A549 (cell line): ENCODE results near the gene DUSP3. TPM values are rescaled to one million over a fixed set of nuclear protein-coding genes. Genes with fewer than 3 reads are reported as not detected.

Experiments
- ATAC-seq, 2 experiments: fragments of 200-7000 bp in 1 of 2; fragments of >200 bp in 1 of 2; cut with Nextera tagmentation in 1 of 2; cut with Tn5 transposase in 1 of 2; 3 replicates each; pipeline versions ENCODE4 v1.8.0 to v1.9.1; 2018 to 2020; ENCODE audit warnings: mild to moderate bottlenecking in 1 of 2, moderate library complexity in 1 of 2
- CTCF ChIA-PET: fragments of 300-600 bp; sonication (Branson Sonifier 250); formaldehyde crosslinking; extraction: SDS; loops from one replicate; lab custom pipeline; 2021; ENCODE audit warnings: antibody characterized with exemption, inconsistent platforms; lab: Yijun Ruan, JAX
- POLR2A ChIA-PET: fragments of 350-600 bp; formaldehyde crosslinking; extraction: SDS; loops from one replicate; lab custom pipeline; 2021; ENCODE audit warnings: antibody characterized with exemption, inconsistent platforms; lab: Yijun Ruan, JAX
- DNase-seq, 2 experiments: peaks; one replicate each; pipeline versions ENCODE4 v3.0.0 to v3.0.0-alpha.2; 2011 to 2016; ENCODE audit warnings: low read depth in 1 of 2, low spot score in 1 of 2
- FAIRE-seq: peaks from 2 replicates; lab custom pipeline; 2011; peaks lifted over from hg19 to GRCh38; lab: Jason Lieb, UNC
- H3K27ac ChIP-seq, 2 experiments: fragments of >200 bp; sonication (Bioruptor Twin); formaldehyde crosslinking; 3 replicates each; pipeline ENCODE4 v1.5.1; 2016 to 2017
- H3K4me1 ChIP-seq: fragments of >200 bp; sonication (Bioruptor Twin); formaldehyde crosslinking; 3 replicates; pipeline ENCODE4 v1.6.1; 2016
- H3K4me2 ChIP-seq: fragments of >200 bp; sonication (Bioruptor Twin); formaldehyde crosslinking; 3 replicates; pipeline ENCODE4 v1.6.1; 2016
- H3K4me3 ChIP-seq: fragments of >200 bp; sonication (Bioruptor Twin); formaldehyde crosslinking; 3 replicates; pipeline ENCODE4 v1.5.1; 2016
- H3K9me3 ChIP-seq: fragments of >200 bp; sonication (Bioruptor Twin); formaldehyde crosslinking; 3 replicates; pipeline ENCODE4 v1.6.1; 2016
- BHLHE40 ChIP-seq: IDR thresholded peaks from 2 replicates; pipeline ENCODE4 v1.6.1; 2012; ENCODE audit warnings: low read depth, low read length, inconsistent platforms
- CBX2 ChIP-seq: fragments of 200-600 bp; sonication (generic); IDR thresholded peaks from 2 replicates; pipeline ENCODE4 v1.6.1; 2016; ENCODE audit warnings: low read depth, mild to moderate bottlenecking, borderline replicate concordance
- CBX8 ChIP-seq: fragments of 200-600 bp; sonication (generic); IDR thresholded peaks from 2 replicates; pipeline ENCODE4 v1.6.1; 2016
- CHD2 ChIP-seq: fragments of 150-350 bp; IDR thresholded peaks from 2 replicates; pipeline ENCODE4 v1.6.1; 2014; ENCODE audit warnings: low read length; ENCODE audit not compliant: partially characterized antibody
- EHF ChIP-seq: fragments of 250-450 bp; sonication (Bioruptor Pico); IDR thresholded peaks from 2 replicates; pipeline ENCODE4 v1.5.0; 2020; ENCODE audit warnings: mild to moderate bottlenecking
- EHMT2 ChIP-seq: fragments of 200-600 bp; sonication (generic); IDR thresholded peaks from 2 replicates; pipeline ENCODE4 v1.6.1; 2016; ENCODE audit warnings: antibody characterized with exemption, low read depth, mild to moderate bottlenecking, moderate library complexity
- EP300 ChIP-seq, 2 experiments: fragments of >200 bp; sonication (Bioruptor Twin); formaldehyde crosslinking; IDR thresholded peaks; 2 replicates in 1 of 2; 3 replicates in 1 of 2; pipeline ENCODE4 v1.6.1; 2016 to 2017
- ESRRA ChIP-seq: fragments of 150-350 bp; IDR thresholded peaks from 2 replicates; pipeline ENCODE4 v1.6.1; 2014; ENCODE audit warnings: mild to moderate bottlenecking, low read length, borderline replicate concordance
- GATA3 ChIP-seq: IDR thresholded peaks from 2 replicates; pipeline ENCODE4 v1.6.1; 2012; ENCODE audit warnings: borderline replicate concordance
- HDAC2 ChIP-seq: fragments of 200-600 bp; sonication (generic); IDR thresholded peaks from 2 replicates; pipeline ENCODE4 v1.6.1; 2016
- HMGXB4 ChIP-seq: fragments of 250-450 bp; sonication (Bioruptor Pico); IDR thresholded peaks from 2 replicates; pipeline ENCODE4 v1.5.0; 2021; ENCODE audit warnings: mild to moderate bottlenecking, moderate library complexity, borderline replicate concordance
- HOXB13 ChIP-seq: fragments of 250-450 bp; sonication (Bioruptor Pico); IDR thresholded peaks from 2 replicates; pipeline ENCODE4 v1.5.0; 2020; ENCODE audit warnings: low read depth, mild to moderate bottlenecking, moderate library complexity
- HOXB5 ChIP-seq: fragments of 250-450 bp; sonication (Bioruptor Pico); IDR thresholded peaks from 2 replicates; pipeline ENCODE4 v1.5.0; 2020; ENCODE audit warnings: mild to moderate bottlenecking, moderate library complexity
- JUN ChIP-seq, 2 experiments: fragments of >200 bp; sonication (Bioruptor Twin); formaldehyde crosslinking; IDR thresholded peaks; 2 replicates in 1 of 2; 3 replicates in 1 of 2; pipeline ENCODE4 v1.6.1; 2016 to 2017
- MAFK ChIP-seq: fragments of 450-650 bp; IDR thresholded peaks from 2 replicates; pipeline ENCODE4 v1.6.1; 2014; ENCODE audit not compliant: partially characterized antibody
- NFE2L2 ChIP-seq: fragments of 150-350 bp; conservative IDR thresholded peaks from 2 replicates; pipeline ENCODE4 v1.6.1; 2014; ENCODE audit warnings: low read length
- NR3C1 ChIP-seq: fragments of >200 bp; sonication (Bioruptor Twin); formaldehyde crosslinking; IDR thresholded peaks from 3 replicates; pipeline ENCODE4 v1.6.1; 2017
- PHF8 ChIP-seq: fragments of 200-600 bp; sonication (generic); IDR thresholded peaks from 2 replicates; pipeline ENCODE4 v1.6.1; 2016; ENCODE audit warnings: low read depth, mild to moderate bottlenecking, antibody characterized with exemption, moderate library complexity, borderline replicate concordance
- POLR2AphosphoS2 ChIP-seq: conservative IDR thresholded peaks from 2 replicates; pipeline ENCODE4 v1.6.1; 2012; ENCODE audit warnings: low read length, improper control_type of control experiment, inconsistent platforms
- RAD21 ChIP-seq, 2 experiments: fragments of >200 bp in 1 of 2; sonication (Bioruptor Twin) in 1 of 2; formaldehyde crosslinking in 1 of 2; IDR thresholded peaks in 1 of 2; conservative IDR thresholded peaks in 1 of 2; 2 replicates in 1 of 2; 3 replicates in 1 of 2; pipeline ENCODE4 v1.6.1; 2012 to 2018; ENCODE audit warnings: inconsistent platforms in 1 of 2
- RARB ChIP-seq: fragments of 250-450 bp; sonication (Bioruptor Pico); IDR thresholded peaks from 2 replicates; pipeline ENCODE4 v1.8.0; 2021; ENCODE audit warnings: mild to moderate bottlenecking, moderate library complexity
- RCOR1 ChIP-seq: fragments of 150-350 bp; IDR thresholded peaks from 2 replicates; pipeline ENCODE4 v1.6.1; 2014; ENCODE audit warnings: antibody characterized with exemption, low read length, low read depth
- RFX5 ChIP-seq: fragments of 450-650 bp; IDR thresholded peaks from 2 replicates; pipeline ENCODE4 v1.7.1; 2014; ENCODE audit warnings: antibody characterized with exemption, mild to moderate bottlenecking, moderate library complexity
- SMC3 ChIP-seq: fragments of >200 bp; sonication (Bioruptor Twin); formaldehyde crosslinking; IDR thresholded peaks from 3 replicates; pipeline ENCODE4 v1.6.1; 2018; ENCODE audit warnings: inconsistent platforms
- SREBF2 ChIP-seq: fragments of 450-650 bp; IDR thresholded peaks from 2 replicates; pipeline ENCODE4 v1.6.1; 2014; ENCODE audit warnings: mild to moderate bottlenecking, moderate library complexity
- TFCP2L1 ChIP-seq: fragments of 250-450 bp; sonication (Bioruptor Pico); IDR thresholded peaks from 2 replicates; pipeline ENCODE4 v1.5.0; 2021; ENCODE audit warnings: mild to moderate bottlenecking
- ZC3H11A ChIP-seq: fragments of 450-650 bp; IDR thresholded peaks from 2 replicates; pipeline ENCODE4 v1.6.1; 2014; ENCODE audit warnings: antibody characterized with exemption, mild to moderate bottlenecking
- ZFP36 ChIP-seq: fragments of 450-650 bp; IDR thresholded peaks from 2 replicates; pipeline ENCODE4 v1.6.1; 2014; ENCODE audit warnings: borderline replicate concordance; ENCODE audit not compliant: partially characterized antibody
- ZNF302 ChIP-seq: fragments of 250-450 bp; sonication (Bioruptor Pico); IDR thresholded peaks from 2 replicates; pipeline ENCODE4 v1.9.0; 2021; ENCODE audit warnings: inconsistent platforms, mild to moderate bottlenecking, moderate library complexity
- ZSCAN20 ChIP-seq: fragments of 250-450 bp; sonication (Bioruptor Pico); IDR thresholded peaks from 2 replicates; pipeline ENCODE4 v1.8.0; 2022; ENCODE audit warnings: mild to moderate bottlenecking, moderate library complexity
- WGBS: methylation state at CpG from one replicate; pipeline ENCODE4 v1.1.6; 2017; ENCODE audit errors: missing lambda C conversion rate; 5-methylcytosine and 5-hydroxymethylcytosine counted together
- polyA plus RNA-seq, 4 experiments: library from polyadenylated mRNA; depleted of rRNA in 3 of 4; stranded (reverse); fragments of >200 nt; fragmentation: RNase III in 1 of 4; extraction: RNeasy Plus Mini Kit Qiagen cat#74134 plus additional on column Dnase treatment in 1 of 4; gene quantifications; 2 replicates in 3 of 4; 3 replicates in 1 of 4; pipeline ENCODE4 v1.2.3, GENCODE V29; 2011 to 2017

The DUSP3 gene
- polyA plus RNA-seq, 2 of the 4 experiments (the other 2 are of a cell fraction), result 60.0 to 62.2 TPM

GRCh38 chr17:43789482-43789881 lies 10.7 kb upstream of the DUSP3 start (continued):
- no peak for TF ChIP-seq RARB
- TF ChIP-seq NFE2L2, result no peak
- no peak for TF ChIP-seq RCOR1
- TF ChIP-seq RAD21 (conservative IDR thresholded peaks at IDR 0.05 in 1 of 2, IDR thresholded peaks at IDR 0.05 in 1 of 2), result no peak

- no peak overlapping the region for H3K4me2 ChIP-seq
- peaks cover 21% of the 10 kb centered on the region; the same call in 2 of the 3 replicates for H3K9me3 ChIP-seq
- CTCF ChIA-PET, result interaction anchor here (0.6 to 3.0 kb wide), 11 partner anchors 11 to 212 kb away, joined by 3 to 14 read pairs (median 3); partner anchors contain the start of gene CD300LG
- POLR2A ChIA-PET, result interaction anchor here (1.6 kb wide), 1 partner anchor 10 kb away, joined by 7 read pairs; the partner anchor contains the start of gene DUSP3
- no peak overlapping the region for H3K27ac ChIP-seq
- FAIRE-seq (no peak), DNase-seq (no peak), ATAC-seq (no peak)
- TF ChIP-seq ZSCAN20 (CRISPR knock-in tag) (no peak), RAD21 (conservative IDR thresholded peaks at IDR 0.05 in 1 of 2, IDR thresholded peaks at IDR 0.05 in 1 of 2) (no peak), CBX8 (no peak), MAFK (no peak), BHLHE40 (no peak)
- no peak overlapping the region for H3K4me3 ChIP-seq
- H3K4me1 ChIP-seq, result no peaks in the 10 kb centered on the region
- 71% methylated on average over 5 of the region's 5 CpGs for WGBS
Measured at GRCh38 chr17:43788540-43788939, 9.8 kb upstream of the DUSP3 start.

GRCh38 chr17:43787728-43788127 lies 9.0 kb upstream of the DUSP3 start:
- Histone ChIP-seq H3K27ac (no peak overlapping the region), H3K4me3 (no peak overlapping the region), H3K4me2 (no peak overlapping the region), H3K4me1 (no peaks in the 10 kb centered on the region), H3K9me3 (peaks cover 17% of the 10 kb centered on the region; the same call in 2 of the 3 replicates)
- ChIA-PET POLR2A (interaction anchor here (1.6 kb wide), 1 partner anchor 9 kb away, joined by 7 read pairs; the partner anchor contains the start of gene DUSP3), CTCF (interaction anchor here (0.6 to 3.0 kb wide), 9 partner anchors 9 to 211 kb away, joined by 3 to 13 read pairs (median 3); partner anchors contain the start of genes CD300LG and DUSP3)
- DNase-seq (no peak), FAIRE-seq (no peak), ATAC-seq (no peak)
- WGBS, result 63% methylated on average over 2 of the region's 2 CpGs
- no peak for TF ChIP-seq ZFP36
- no peak for TF ChIP-seq HOXB5 (CRISPR knock-in tag)
- TF ChIP-seq RARB, result no peak
- no peak for TF ChIP-seq SMC3
- no peak for TF ChIP-seq CBX2
- TF ChIP-seq PHF8, result no peak
- TF ChIP-seq EHF, result no peak
- TF ChIP-seq HMGXB4 (CRISPR knock-in tag), result no peak

- no peak for ATAC-seq
- CTCF ChIA-PET, result interaction anchor here (0.6 to 2.8 kb wide), 4 partner anchors 24 to 267 kb away, joined by 3 to 9 read pairs (median 3); partner anchors contain the start of gene CD300LG
Measured at GRCh38 chr17:43784628-43785101, 5.9 kb upstream of the DUSP3 start.

More at GRCh38 chr17:43784628-43785101, 5.9 kb upstream of the DUSP3 start:
- peaks cover under 1% of the 10 kb centered on the region for H3K4me1 ChIP-seq
- 63% methylated on average over 5 of the region's 5 CpGs for WGBS
- H3K4me3 ChIP-seq, result no peak overlapping the region
- no peak overlapping the region for H3K27ac ChIP-seq
- no peak for DNase-seq
- H3K4me2 ChIP-seq, result no peak overlapping the region
- FAIRE-seq, result no peak
- H3K9me3 ChIP-seq, result peaks cover 5% of the 10 kb centered on the region; the same call in 1 of the 3 replicates
- POLR2A ChIA-PET, result no interaction called here
- TF ChIP-seq RFX5 (no peak), BHLHE40 (no peak), NR3C1 (no peak), ZNF302 (no peak), PHF8 (no peak), SREBF2 (no peak), ESRRA (no peak), TFCP2L1 (CRISPR knock-in tag) (no peak), CHD2 (no peak), CBX2 (no peak), MAFK (no peak), POLR2AphosphoS2 (no peak), HOXB13 (CRISPR knock-in tag) (no peak), HDAC2 (no peak), ZC3H11A (no peak), GATA3 (no peak), JUN (IDR thresholded peaks at IDR 0.05) (no peak), EHMT2 (no peak), EP300 (IDR thresholded peaks at IDR 0.05) (no peak), HOXB5 (CRISPR knock-in tag) (no peak)
- TF ChIP-seq, all 56 proteins: peak for 0
